ENCODE results near the gene SH3BP5. TPM values are rescaled to one million over a fixed set of nuclear protein-coding genes. Genes with fewer than 3 reads are reported as not detected.

Gene SH3BP5
- total RNA-seq, 1 experiment from 2014 or later = 20.3 TPM

DNA sequence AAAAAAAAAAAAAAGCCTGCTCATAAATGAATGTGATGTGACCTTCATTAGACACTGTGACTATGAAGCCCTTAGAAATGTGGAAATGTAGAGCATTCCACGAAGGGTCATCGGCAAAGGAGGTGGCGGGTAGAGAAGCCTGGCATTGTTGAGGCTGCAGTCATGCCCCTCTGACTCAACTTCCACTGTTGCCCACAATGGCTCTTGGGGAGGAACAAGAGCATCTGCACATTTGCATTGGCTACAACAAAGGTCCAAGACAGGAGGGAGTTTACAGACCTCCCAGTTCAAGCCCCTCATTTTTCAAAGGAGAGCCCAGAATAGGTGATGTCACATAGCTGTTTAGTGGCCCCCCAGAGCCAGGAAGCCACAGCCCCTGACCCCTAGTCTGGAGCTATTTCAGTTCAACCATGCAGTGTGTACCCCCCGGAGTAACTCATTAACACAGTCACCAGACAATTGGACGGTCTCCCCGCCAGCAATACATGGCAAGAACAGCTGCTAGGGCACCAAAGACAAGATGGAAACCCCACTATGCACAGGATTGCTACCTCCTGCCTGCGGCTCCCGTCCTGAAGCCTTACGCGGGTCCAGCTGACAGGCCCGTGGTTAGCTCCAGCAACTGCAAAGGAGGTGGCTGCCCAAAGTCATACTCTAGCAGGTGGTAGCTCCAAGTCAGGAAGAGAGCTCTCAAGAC, 56.2 kb downstream of the SH3BP5 start:
- Histone ChIP-seq H3K4me3 (ENCODE audit: low read depth, low read length, poor library complexity, severe bottlenecking) (no peak overlapping the region), H3K27ac (ENCODE audit: low read depth, low read length, poor library complexity, severe bottlenecking) (no peak overlapping the region), H3K36me3 (ENCODE audit: insufficient read depth, low read length, poor library complexity, severe bottlenecking) (no peaks in the 10 kb centered on the region), H3K27me3 (replicated peaks; ENCODE audit: insufficient read depth, low read depth, low read length, poor library complexity) (no peaks in the 10 kb centered on the region), H3K9me3 (ENCODE audit: low read depth, low read length, poor library complexity, severe bottlenecking) (no peaks in the 10 kb centered on the region), H3K4me1 (ENCODE audit: insufficient read depth, low read length, poor library complexity, severe bottlenecking) (no peaks in the 10 kb centered on the region)
- intact Hi-C loops (cut with micrococcal nuclease; ENCODE audit: unreplicated experiment) = no loop called here
- ChIA-PET CTCF (no interaction called here), POLR2A (ENCODE audit: low non-redundant PET) (no interaction called here)
- DNase-seq (ENCODE audit: low spot score) = no peak
- no TSS peak for BruUV-seq (replicated peaks)
- TF ChIP-seq, protein P1, sequence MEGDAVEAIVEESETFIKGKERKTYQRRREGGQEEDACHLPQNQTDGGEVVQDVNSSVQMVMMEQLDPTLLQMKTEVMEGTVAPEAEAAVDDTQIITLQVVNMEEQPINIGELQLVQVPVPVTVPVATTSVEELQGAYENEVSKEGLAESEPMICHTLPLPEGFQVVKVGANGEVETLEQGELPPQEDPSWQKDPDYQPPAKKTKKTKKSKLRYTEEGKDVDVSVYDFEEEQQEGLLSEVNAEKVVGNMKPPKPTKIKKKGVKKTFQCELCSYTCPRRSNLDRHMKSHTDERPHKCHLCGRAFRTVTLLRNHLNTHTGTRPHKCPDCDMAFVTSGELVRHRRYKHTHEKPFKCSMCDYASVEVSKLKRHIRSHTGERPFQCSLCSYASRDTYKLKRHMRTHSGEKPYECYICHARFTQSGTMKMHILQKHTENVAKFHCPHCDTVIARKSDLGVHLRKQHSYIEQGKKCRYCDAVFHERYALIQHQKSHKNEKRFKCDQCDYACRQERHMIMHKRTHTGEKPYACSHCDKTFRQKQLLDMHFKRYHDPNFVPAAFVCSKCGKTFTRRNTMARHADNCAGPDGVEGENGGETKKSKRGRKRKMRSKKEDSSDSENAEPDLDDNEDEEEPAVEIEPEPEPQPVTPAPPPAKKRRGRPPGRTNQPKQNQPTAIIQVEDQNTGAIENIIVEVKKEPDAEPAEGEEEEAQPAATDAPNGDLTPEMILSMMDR (conservative IDR thresholded peaks at IDR 0.05; ENCODE audit: low read depth, low read length) = no peak
- TF ChIP-seq EZH2 (IDR thresholded peaks at IDR 0.05; ENCODE audit: borderline replicate concordance, low read depth, low read length, poor library complexity, severe bottlenecking) = no peak

DNA sequence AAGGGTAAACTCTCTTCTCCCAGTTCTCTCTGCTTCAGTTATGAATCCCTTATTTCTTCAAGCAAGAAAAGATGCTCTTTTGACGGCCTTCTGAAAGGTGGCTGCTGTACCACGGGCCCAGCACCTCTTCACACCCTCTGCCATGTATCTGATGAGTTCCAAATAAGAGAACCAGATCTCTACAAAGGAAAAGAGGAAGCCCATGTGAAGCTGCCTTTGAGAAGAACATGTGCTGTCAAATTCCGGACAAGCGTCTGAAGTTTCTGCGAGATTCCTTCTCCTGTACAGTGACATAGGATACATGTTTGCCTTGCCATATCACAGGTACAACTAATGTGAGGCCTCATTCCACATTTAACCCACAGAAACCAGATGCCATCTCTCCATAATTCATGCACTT, 59.2 kb downstream of the SH3BP5 start:
- ChIA-PET POLR2A (ENCODE audit: low non-redundant PET) (no interaction called here), CTCF (no interaction called here)
- no peak for DNase-seq (ENCODE audit: low spot score)
- Histone ChIP-seq H3K27ac (ENCODE audit: low read depth, low read length, poor library complexity, severe bottlenecking) (no peak overlapping the region), H3K9me3 (ENCODE audit: low read depth, low read length, poor library complexity, severe bottlenecking) (no peaks in the 10 kb centered on the region), H3K36me3 (ENCODE audit: insufficient read depth, low read length, poor library complexity, severe bottlenecking) (no peaks in the 10 kb centered on the region), H3K4me1 (ENCODE audit: insufficient read depth, low read length, poor library complexity, severe bottlenecking) (peaks cover 22% of the 10 kb centered on the region), H3K27me3 (replicated peaks; ENCODE audit: insufficient read depth, low read depth, low read length, poor library complexity) (no peaks in the 10 kb centered on the region), H3K4me3 (ENCODE audit: low read depth, low read length, poor library complexity, severe bottlenecking) (no peak overlapping the region)
- TF ChIP-seq, protein P1 (conservative IDR thresholded peaks at IDR 0.05; ENCODE audit: low read depth, low read length) = no peak
- no peak for TF ChIP-seq EZH2 (IDR thresholded peaks at IDR 0.05; ENCODE audit: borderline replicate concordance, low read depth, low read length, poor library complexity, severe bottlenecking)
- intact Hi-C loops (cut with micrococcal nuclease; ENCODE audit: unreplicated experiment) = no loop called here
- no TSS peak for BruUV-seq (replicated peaks)

DNA sequence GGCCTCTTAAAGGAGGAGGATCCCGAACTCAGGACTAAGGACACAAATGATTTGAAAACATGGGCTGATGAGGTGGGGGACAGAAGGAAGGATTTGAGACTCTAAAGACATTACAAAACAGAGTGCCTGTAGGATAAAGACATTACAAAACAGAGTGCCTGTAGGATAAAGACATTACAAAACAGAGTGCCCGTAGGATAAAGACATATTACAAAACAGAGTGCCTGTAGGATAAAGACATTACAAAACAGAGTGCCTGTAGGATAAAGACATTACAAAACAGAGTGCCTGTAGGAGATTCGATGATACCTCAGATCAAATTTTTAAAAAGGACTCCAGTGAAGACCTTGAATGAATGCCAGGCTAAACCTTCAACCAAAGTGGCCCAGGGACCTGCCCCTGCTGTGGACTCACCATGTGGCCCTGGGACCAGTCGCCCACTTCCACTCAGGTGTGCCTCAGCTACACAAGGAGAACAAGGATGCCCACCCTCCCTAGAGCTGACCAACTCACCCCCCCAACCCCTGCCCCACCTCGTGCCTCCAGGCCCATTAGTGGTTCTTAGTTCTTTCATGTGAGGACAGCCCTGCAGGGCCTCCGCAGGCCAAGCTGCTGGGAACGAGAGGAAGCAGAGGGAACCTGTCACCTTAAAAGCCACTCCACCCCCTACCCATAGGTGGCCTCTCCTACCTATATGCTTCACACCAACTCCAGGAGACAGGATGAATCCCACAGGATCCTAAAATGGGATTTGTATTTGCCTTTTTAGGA, 59.8 kb downstream of the SH3BP5 start:
- Histone ChIP-seq H3K36me3 (ENCODE audit: insufficient read depth, low read length, poor library complexity, severe bottlenecking) (no peaks in the 10 kb centered on the region), H3K4me3 (ENCODE audit: low read depth, low read length, poor library complexity, severe bottlenecking) (no peak overlapping the region), H3K27me3 (replicated peaks; ENCODE audit: insufficient read depth, low read depth, low read length, poor library complexity) (no peaks in the 10 kb centered on the region), H3K4me1 (ENCODE audit: insufficient read depth, low read length, poor library complexity, severe bottlenecking) (peaks cover 24% of the 10 kb centered on the region), H3K27ac (ENCODE audit: low read depth, low read length, poor library complexity, severe bottlenecking) (no peak overlapping the region), H3K9me3 (ENCODE audit: low read depth, low read length, poor library complexity, severe bottlenecking) (no peaks in the 10 kb centered on the region)
- ChIA-PET CTCF (no interaction called here), POLR2A (ENCODE audit: low non-redundant PET) (no interaction called here)
- no peak for DNase-seq (ENCODE audit: low spot score)
- intact Hi-C loops (cut with micrococcal nuclease; ENCODE audit: unreplicated experiment) = no loop called here
- no TSS peak for BruUV-seq (replicated peaks)
- no peak for TF ChIP-seq EZH2 (IDR thresholded peaks at IDR 0.05; ENCODE audit: borderline replicate concordance, low read depth, low read length, poor library complexity, severe bottlenecking)
- TF ChIP-seq, protein P1 (conservative IDR thresholded peaks at IDR 0.05; ENCODE audit: low read depth, low read length) = no peak
